GM19372 (cell line): ENCODE data around the gene UBE2J2.
A peak's percentile ranks its signal among the peaks of the same experiment; 100 is the strongest.

Experiments used
- ATAC-seq: cut with Tn5 transposase; IDR thresholded peaks from one replicate; pipeline ENCODE4 v1.9.1; 2021; ENCODE audit warnings: mild to moderate bottlenecking, low read depth, moderate library complexity; ENCODE audit not compliant: unreplicated experiment

UBE2J2 gene

GRCh38 chr1:1310109-1310385, 36.4 kb upstream of the UBE2J2 start:
- no peak for ATAC-seq

- no peak for ATAC-seq
Measured at GRCh38 chr1:1309251-1310108, 35.8 kb upstream of the UBE2J2 start.

- peak; percentile 4 for ATAC-seq
Measured at GRCh38 chr1:1308756-1309250, 35.1 kb upstream of the UBE2J2 start.

- peak; percentile 66 for ATAC-seq
Measured at GRCh38 chr1:1307923-1308755, 34.5 kb upstream of the UBE2J2 start, which contains the start of the genes ACAP3 and PUSL1. Gene ACAP3 (minus strand): TSS chr1:1307930. CDS start chr1:1307815, 115 bp downstream. Gene PUSL1 (plus strand): TSS chr1:1308597. CDS start chr1:1308644, 47 bp downstream.

- peak; percentile 3 for ATAC-seq
Measured at GRCh38 chr1:1307261-1307922, 33.7 kb upstream of the UBE2J2 start.

GRCh38 chr1:1306661-1307260, 33.1 kb upstream of the UBE2J2 start:
- no peak for ATAC-seq

- ATAC-seq, result no peak
Measured at GRCh38 chr1:1306070-1306660, 32.5 kb upstream of the UBE2J2 start.

GRCh38 chr1:1305300-1306069, 31.8 kb upstream of the UBE2J2 start:
- ATAC-seq, result no peak

- ATAC-seq, result no peak
Measured at GRCh38 chr1:1304331-1305299, 31.0 kb upstream of the UBE2J2 start.

GRCh38 chr1:1303736-1304135, 30.1 kb upstream of the UBE2J2 start:
- no peak for ATAC-seq

- no peak for ATAC-seq
Measured at GRCh38 chr1:1302951-1303509, 29.4 kb upstream of the UBE2J2 start.

- ATAC-seq, result no peak
Measured at GRCh38 chr1:1302006-1302430, 28.4 kb upstream of the UBE2J2 start.

- ATAC-seq, result no peak
Measured at GRCh38 chr1:1300352-1300739, 26.7 kb upstream of the UBE2J2 start.

- no peak for ATAC-seq
Measured at GRCh38 chr1:1299686-1300351, 26.2 kb upstream of the UBE2J2 start.

GRCh38 chr1:1298861-1299685, 25.4 kb upstream of the UBE2J2 start:
- no peak for ATAC-seq

- no peak for ATAC-seq
Measured at GRCh38 chr1:1297802-1298424, 24.3 kb upstream of the UBE2J2 start.
